MM.1S (cell line): ENCODE measurements around the gene GPR157.

Source experiments
- DNase-seq: peaks from one replicate; pipeline ENCODE4 v3.0.0-alpha.2; 2015
- H2AFZ ChIP-seq: fragments of 300-600 bp; sonication (generic); 2 replicates; pipeline ENCODE4 v1.6.0; 2016; ENCODE audit warnings: antibody characterized with exemption, low read length
- H3F3A ChIP-seq: fragments of 300-600 bp; sonication (generic); 2 replicates; pipeline ENCODE4 v1.6.1; 2016; ENCODE audit warnings: mild to moderate bottlenecking, antibody characterized with exemption, low read length, moderate library complexity, mixed read lengths; ENCODE audit not compliant: insufficient read depth
- H3K27ac ChIP-seq: fragments of 300-600 bp; sonication (generic); 2 replicates; pipeline ENCODE4 v1.5.1; 2016; ENCODE audit warnings: mild to moderate bottlenecking, low read length
- H3K27me3 ChIP-seq: fragments of 300-600 bp; sonication (generic); replicated peaks from 2 replicates; pipeline ENCODE4 v1.6.0; 2016; ENCODE audit warnings: low read length; ENCODE audit not compliant: insufficient read depth
- H3K36me3 ChIP-seq: fragments of 300-600 bp; sonication (generic); replicated peaks from 2 replicates; pipeline ENCODE4 v1.6.1; 2016; ENCODE audit warnings: mild to moderate bottlenecking, low read length, mixed read lengths; ENCODE audit not compliant: insufficient read depth
- H3K4me1 ChIP-seq: fragments of 300-600 bp; sonication (generic); 2 replicates; pipeline ENCODE4 v1.6.1; 2016; ENCODE audit warnings: low read length, mixed read lengths
- H3K4me2 ChIP-seq: fragments of 300-600 bp; sonication (generic); 2 replicates; pipeline ENCODE4 v1.6.0; 2016; ENCODE audit warnings: low read depth, low read length
- H3K4me3 ChIP-seq: fragments of 300-600 bp; sonication (generic); 2 replicates; pipeline ENCODE4 v1.5.1; 2016; ENCODE audit warnings: low read length, mixed read lengths
- H3K79me2 ChIP-seq: fragments of 300-600 bp; sonication (generic); 2 replicates; pipeline ENCODE4 v1.6.1; 2016; ENCODE audit warnings: mixed run types, low read length, mixed read lengths
- H3K9ac ChIP-seq: fragments of 300-600 bp; sonication (generic); 2 replicates; pipeline ENCODE4 v1.6.1; 2016; ENCODE audit warnings: low read length, mixed read lengths
- H3K9me2 ChIP-seq: fragments of 300-600 bp; sonication (generic); replicated peaks from 2 replicates; pipeline ENCODE4 v1.6.1; 2016; ENCODE audit warnings: mild to moderate bottlenecking, low read length, mixed read lengths; ENCODE audit not compliant: insufficient read depth
- H3K9me3 ChIP-seq: fragments of 300-600 bp; sonication (generic); replicated peaks from 2 replicates; pipeline ENCODE4 v1.6.1; 2016; ENCODE audit warnings: mild to moderate bottlenecking, low read length, mixed read lengths; ENCODE audit not compliant: insufficient read depth
- H4K20me1 ChIP-seq: fragments of 300-600 bp; sonication (generic); 2 replicates; pipeline ENCODE4 v1.6.1; 2016; ENCODE audit warnings: mild to moderate bottlenecking, low read length, moderate library complexity, mixed read lengths; ENCODE audit not compliant: insufficient read depth
- EZH2 ChIP-seq: fragments of 300-600 bp; sonication (generic); optimal IDR thresholded peaks from 2 replicates; pipeline ENCODE3; 2017; ENCODE audit warnings: low read depth, mild to moderate bottlenecking, antibody characterized with exemption, low read length, mixed read lengths
- EZH2phosphoT487 ChIP-seq: fragments of 300-600 bp; sonication (generic); IDR thresholded peaks from 2 replicates; pipeline ENCODE4 v1.6.1; 2018; ENCODE audit warnings: antibody characterized with exemption, low read length
- TF ChIP-seq, protein P1 (sequence below): fragments of 300-600 bp; sonication (generic); IDR thresholded peaks from 2 replicates; pipeline ENCODE4 v1.5.1; 2016; ENCODE audit warnings: antibody characterized with exemption, low read length, mixed read lengths

Gene GPR157

DNA sequence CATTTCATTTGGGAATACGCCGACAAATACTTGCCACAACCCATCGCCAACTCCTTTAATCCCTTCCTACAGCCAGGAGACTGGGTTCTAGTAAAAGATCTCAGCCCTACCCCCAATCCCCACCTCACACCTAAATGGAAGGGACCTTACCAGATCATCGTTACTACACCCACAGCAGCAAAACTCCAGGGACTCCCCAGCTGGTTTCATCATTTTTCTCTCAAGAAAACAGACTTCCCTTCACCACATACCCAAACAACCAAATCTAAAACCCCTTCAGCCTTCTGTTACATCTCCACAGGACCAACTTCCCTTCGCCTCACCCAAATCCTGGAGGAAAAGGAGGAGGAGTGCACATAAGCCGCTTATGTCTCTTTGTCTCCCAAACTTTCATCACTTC is 35.8 kb downstream of the GPR157 start:
- no peak overlapping the region for H3K4me2 ChIP-seq
- no peaks in the 10 kb centered on the region for H3F3A ChIP-seq
- no peak overlapping the region for H3K27ac ChIP-seq
- no peaks in the 10 kb centered on the region for H3K9me3 ChIP-seq
- H2AFZ ChIP-seq, result no peak overlapping the region
- no peak overlapping the region for H3K9ac ChIP-seq
- no peaks in the 10 kb centered on the region for H3K36me3 ChIP-seq
- no peak overlapping the region for H3K4me3 ChIP-seq
- no peaks in the 10 kb centered on the region for H3K79me2 ChIP-seq
- peaks cover 52% of the 10 kb centered on the region for H3K27me3 ChIP-seq
- no peak for TF ChIP-seq EZH2phosphoT487
- TF ChIP-seq, protein P1, sequence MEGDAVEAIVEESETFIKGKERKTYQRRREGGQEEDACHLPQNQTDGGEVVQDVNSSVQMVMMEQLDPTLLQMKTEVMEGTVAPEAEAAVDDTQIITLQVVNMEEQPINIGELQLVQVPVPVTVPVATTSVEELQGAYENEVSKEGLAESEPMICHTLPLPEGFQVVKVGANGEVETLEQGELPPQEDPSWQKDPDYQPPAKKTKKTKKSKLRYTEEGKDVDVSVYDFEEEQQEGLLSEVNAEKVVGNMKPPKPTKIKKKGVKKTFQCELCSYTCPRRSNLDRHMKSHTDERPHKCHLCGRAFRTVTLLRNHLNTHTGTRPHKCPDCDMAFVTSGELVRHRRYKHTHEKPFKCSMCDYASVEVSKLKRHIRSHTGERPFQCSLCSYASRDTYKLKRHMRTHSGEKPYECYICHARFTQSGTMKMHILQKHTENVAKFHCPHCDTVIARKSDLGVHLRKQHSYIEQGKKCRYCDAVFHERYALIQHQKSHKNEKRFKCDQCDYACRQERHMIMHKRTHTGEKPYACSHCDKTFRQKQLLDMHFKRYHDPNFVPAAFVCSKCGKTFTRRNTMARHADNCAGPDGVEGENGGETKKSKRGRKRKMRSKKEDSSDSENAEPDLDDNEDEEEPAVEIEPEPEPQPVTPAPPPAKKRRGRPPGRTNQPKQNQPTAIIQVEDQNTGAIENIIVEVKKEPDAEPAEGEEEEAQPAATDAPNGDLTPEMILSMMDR, result no peak
- TF ChIP-seq EZH2, result no peak
- H4K20me1 ChIP-seq, result no peaks in the 10 kb centered on the region
- no peaks in the 10 kb centered on the region for H3K4me1 ChIP-seq
- DNase-seq, result no peak
- no peaks in the 10 kb centered on the region for H3K9me2 ChIP-seq

GRCh38 chr1:9088807-9089206 is 40.1 kb downstream of the GPR157 start:
- no peak overlapping the region for H3K4me3 ChIP-seq
- H3K4me1 ChIP-seq, result peaks cover 4% of the 10 kb centered on the region; the same call in 1 of the 2 replicates
- no peaks in the 10 kb centered on the region for H3K9me2 ChIP-seq
- H3K4me2 ChIP-seq, result no peak overlapping the region
- no peaks in the 10 kb centered on the region for H4K20me1 ChIP-seq
- DNase-seq, result no peak
- no peaks in the 10 kb centered on the region for H3K79me2 ChIP-seq
- H3K9ac ChIP-seq, result no peak overlapping the region
- H3K36me3 ChIP-seq, result no peaks in the 10 kb centered on the region
- H3K27me3 ChIP-seq, result peaks cover 70% of the 10 kb centered on the region
- H3K9me3 ChIP-seq, result no peaks in the 10 kb centered on the region
- H3F3A ChIP-seq, result no peaks in the 10 kb centered on the region
- H2AFZ ChIP-seq, result no peak overlapping the region
- TF ChIP-seq EZH2 (no peak), EZH2phosphoT487 (no peak)
- TF ChIP-seq, protein P1, result no peak
- H3K27ac ChIP-seq, result no peak overlapping the region

DNA sequence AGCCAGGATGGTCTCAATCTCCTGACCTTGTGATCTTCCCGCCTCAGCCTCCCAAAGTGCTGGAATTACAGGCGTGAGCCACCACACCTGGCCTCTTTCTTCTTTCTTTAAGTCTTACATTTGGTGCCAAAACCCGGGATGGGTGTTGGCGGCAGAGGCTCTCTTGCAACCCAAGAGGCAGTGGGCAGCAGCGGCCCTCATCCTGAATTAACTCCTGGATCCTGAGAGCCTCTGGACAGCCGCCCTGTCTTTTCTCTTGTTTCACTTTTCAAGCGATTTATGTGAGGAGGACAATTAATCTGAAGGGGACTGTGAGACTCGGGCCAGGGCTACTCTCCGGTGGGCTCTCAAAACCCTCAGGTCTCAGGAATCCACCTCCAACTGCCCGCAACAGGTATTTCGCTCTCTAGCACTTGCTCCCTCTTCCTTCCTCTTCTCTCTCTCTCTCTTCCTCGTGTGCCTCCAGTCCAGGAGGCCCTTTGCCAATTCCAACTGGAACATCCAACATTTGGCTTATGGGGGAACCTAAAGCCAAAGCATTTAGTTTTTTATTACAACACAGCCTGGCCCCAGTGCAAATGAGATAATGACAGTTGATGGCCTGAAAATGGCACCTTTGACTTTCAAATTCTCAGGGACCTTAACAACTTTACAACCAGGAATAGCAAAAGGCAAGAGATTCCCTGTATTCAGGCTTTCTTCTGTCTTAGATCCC is 41.3 kb downstream of the GPR157 start:
- Histone ChIP-seq H3K79me2 (no peaks in the 10 kb centered on the region), H3K4me3 (no peak overlapping the region), H3K9me3 (no peaks in the 10 kb centered on the region), H3K27ac (no peak overlapping the region), H3K36me3 (no peaks in the 10 kb centered on the region), H4K20me1 (no peaks in the 10 kb centered on the region), H3K4me2 (no peak overlapping the region), H3K4me1 (peaks cover 4% of the 10 kb centered on the region; the same call in 1 of the 2 replicates), H3K9ac (no peak overlapping the region), H3K27me3 (peaks cover 75% of the 10 kb centered on the region), H3F3A (no peaks in the 10 kb centered on the region), H2AFZ (no peak overlapping the region), H3K9me2 (no peaks in the 10 kb centered on the region)
- TF ChIP-seq EZH2 (no peak), EZH2phosphoT487 (no peak)
- TF ChIP-seq, protein P1, result no peak
- no peak for DNase-seq
